Measurements from ENCODE around the gene MERTK.
"Not testable (repeated sequence)": the region's sequence is repeated elsewhere in the genome, so short reads cannot be mapped to it uniquely, and the experiment has no call there.

- not testable (repeated sequence) for TF ChIP-seq CTCF, POLR2A (IDR thresholded peaks at IDR 0.05)
These were observed 7.1 kb downstream of the MERTK start for GRCh38 chr2:111905475-111905869.
